Activated B cell treated with CpG ODN at 0.5 μM for 24 hours (primary cell): ENCODE measurements around the gene ANO9. TPM values are rescaled to one million over a fixed set of nuclear protein-coding genes. Genes with fewer than 3 reads are reported as not detected.

Experiments
- ATAC-seq: fragments of 200-7000 bp; cut with Tn5 transposase; one replicate; pipeline ENCODE4 v1.10.0; 2021; ENCODE audit warnings: low read depth, mild to moderate bottlenecking, moderate library complexity
- CTCF ChIA-PET: fragments of 350-600 bp; sonication (Branson Sonifier 250); formaldehyde crosslinking; loops from one replicate; lab custom pipeline; 2021; ENCODE audit warnings: antibody characterized with exemption; lab: Charles Lee
- POLR2A ChIA-PET: fragments of 350-600 bp; sonication (Branson Sonifier 250); formaldehyde crosslinking; loops from one replicate; lab custom pipeline; 2021; ENCODE audit warnings: antibody characterized with exemption; lab: Charles Lee
- DNase-seq: peaks from one replicate; pipeline ENCODE4 v3.0.0; 2022
- H3K27ac Mint-ChIP-seq: one replicate; pipeline ENCODE4 v1.8.0; 2020; ENCODE audit warnings: mixed read lengths
- H3K27me3 Mint-ChIP-seq: one replicate; pipeline ENCODE4 v1.8.0; 2021; ENCODE audit warnings: mixed read lengths
- H3K36me3 Mint-ChIP-seq: one replicate; pipeline ENCODE4 v1.8.0; 2021; ENCODE audit warnings: low read depth, mixed read lengths
- H3K4me1 Mint-ChIP-seq: one replicate; pipeline ENCODE4 v1.8.0; 2021; ENCODE audit warnings: mixed read lengths
- H3K4me3 Mint-ChIP-seq: one replicate; pipeline ENCODE4 v1.8.0; 2020; ENCODE audit warnings: mild to moderate bottlenecking, mixed read lengths
- H3K9me3 Mint-ChIP-seq: one replicate; pipeline ENCODE4 v1.8.0; 2020; ENCODE audit warnings: mixed read lengths
- CTCF ChIP-seq: fragments of 200-600 bp; IDR thresholded peaks from one replicate; pipeline ENCODE4 v1.8.0; 2022; ENCODE audit warnings: antibody characterized with exemption, mild to moderate bottlenecking
- intact Hi-C: fragments of 100-400 bp; cut with micrococcal nuclease; formaldehyde crosslinking; loops from one replicate; pipeline ENCODE4 v1.15.1; 2024
- total RNA-seq: library from RNA; stranded (reverse); gene quantifications from 2 replicates; pipeline ENCODE4 v1.2.3, GENCODE V29; 2022

ANO9 gene
- total RNA-seq, 1 donor from 2014 or later: 46.1 TPM

GRCh38 chr11:409600-410483 is 32.0 kb downstream of the ANO9 start:
- Mint-ChIP-seq H3K36me3 (no peaks in the 10 kb centered on the region), H3K9me3 (no peaks in the 10 kb centered on the region), H3K4me3 (no peak overlapping the region), H3K27me3 (no peaks in the 10 kb centered on the region), H3K27ac (no peak overlapping the region), H3K4me1 (peaks cover 16% of the 10 kb centered on the region)
- intact Hi-C loops: no loop called here
- ATAC-seq: no peak
- CTCF ChIA-PET: no interaction called here
- TF ChIP-seq CTCF: no peak
- no peak for DNase-seq
- POLR2A ChIA-PET: no interaction called here

- no peaks in the 10 kb centered on the region for H3K9me3 Mint-ChIP-seq
- H3K4me1 Mint-ChIP-seq: peaks cover 9% of the 10 kb centered on the region
- ATAC-seq (no peak), DNase-seq (no peak)
- H3K4me3 Mint-ChIP-seq: no peak overlapping the region
- H3K27ac Mint-ChIP-seq: no peak overlapping the region
- ChIA-PET CTCF (no interaction called here), POLR2A (no interaction called here)
- no peaks in the 10 kb centered on the region for H3K27me3 Mint-ChIP-seq
- H3K36me3 Mint-ChIP-seq: no peaks in the 10 kb centered on the region
- no peak for TF ChIP-seq CTCF
- intact Hi-C loops: no loop called here
Observed at GRCh38 chr11:409008-409599, 32.7 kb downstream of the ANO9 start.

GRCh38 chr11:408154-409007 is 33.4 kb downstream of the ANO9 start:
- intact Hi-C loops: no loop called here
- Mint-ChIP-seq H3K9me3 (no peaks in the 10 kb centered on the region), H3K4me1 (peaks cover 8% of the 10 kb centered on the region), H3K4me3 (no peak overlapping the region), H3K36me3 (no peaks in the 10 kb centered on the region), H3K27ac (no peak overlapping the region), H3K27me3 (no peaks in the 10 kb centered on the region)
- no peak for ATAC-seq
- ChIA-PET CTCF (no interaction called here), POLR2A (interaction anchor here (1.7 to 2.2 kb wide), 4 partner anchors 8 to 128 kb away, joined by 13 to 50 read pairs (median 18); partner anchors contain the start of genes HRAS, LRRC56, PTDSS2 and RNH1)
- TF ChIP-seq CTCF: no peak
- DNase-seq: no peak

GRCh38 chr11:407651-408123 is 34.1 kb downstream of the ANO9 start:
- peak overlapping the region; percentile 60 for H3K4me3 Mint-ChIP-seq
- no peak overlapping the region for H3K27ac Mint-ChIP-seq
- H3K36me3 Mint-ChIP-seq: no peaks in the 10 kb centered on the region
- H3K4me1 Mint-ChIP-seq: peaks cover 3% of the 10 kb centered on the region
- intact Hi-C loops: loop anchor here (1.0 to 2.0 kb wide), 7 partner anchors 8 to 200 kb away; partner anchors contain the start of genes BET1L, PHRF1, PSMD13 and RIC8A
- CTCF ChIA-PET: interaction anchor here (1.1 to 1.5 kb wide), 4 partner anchors 9 to 157 kb away, joined by 3 to 8 read pairs (median 4); no protein-coding TSS in a partner anchor
- ATAC-seq (no peak), DNase-seq (no peak)
- POLR2A ChIA-PET: interaction anchor here (0.6 to 2.2 kb wide), 15 partner anchors 7 to 402 kb away, joined by 3 to 50 read pairs (median 6); partner anchors contain the start of genes ANO9, BET1L, HRAS and LRRC56
- H3K27me3 Mint-ChIP-seq: no peaks in the 10 kb centered on the region
- H3K9me3 Mint-ChIP-seq: no peaks in the 10 kb centered on the region
- TF ChIP-seq CTCF: no peak
